Endothelial cell (in vitro differentiated cells): Measurements from ENCODE around the gene FHOD3. TPM values are rescaled to one million over a fixed set of nuclear protein-coding genes. Genes with fewer than 3 reads are reported as not detected.

ENCODE experiments used
- DNase-seq: peaks from one replicate; pipeline ENCODE4 v3.0.0; 2021; ENCODE audit warnings: low spot score
- H3K27ac Mint-ChIP-seq: one replicate; pipeline ENCODE4 v1.8.0; 2021; ENCODE audit warnings: mixed read lengths, inconsistent platforms; ENCODE audit not compliant: unreplicated experiment
- H3K27me3 Mint-ChIP-seq: one replicate; pipeline ENCODE4 v1.8.0; 2021; ENCODE audit warnings: mild to moderate bottlenecking, moderate library complexity, mixed read lengths, inconsistent platforms; ENCODE audit not compliant: unreplicated experiment
- H3K36me3 Mint-ChIP-seq: one replicate; pipeline ENCODE4 v1.8.0; 2021; ENCODE audit warnings: mild to moderate bottlenecking, low read depth, mixed read lengths, inconsistent platforms; ENCODE audit not compliant: unreplicated experiment
- H3K4me1 Mint-ChIP-seq: one replicate; pipeline ENCODE4 v1.8.0; 2021; ENCODE audit warnings: mild to moderate bottlenecking, mixed read lengths, inconsistent platforms; ENCODE audit not compliant: unreplicated experiment
- H3K4me3 Mint-ChIP-seq: one replicate; pipeline ENCODE4 v1.8.0; 2021; ENCODE audit warnings: mild to moderate bottlenecking, mixed read lengths, inconsistent platforms; ENCODE audit not compliant: unreplicated experiment
- H3K9me3 Mint-ChIP-seq: one replicate; pipeline ENCODE4 v1.8.0; 2021; ENCODE audit warnings: mixed read lengths, inconsistent platforms; ENCODE audit not compliant: unreplicated experiment
- total RNA-seq: library from RNA; stranded (reverse); fragmentation: NEBNext Ultra II Directional; extraction: Animal tissue kit (Norgen Biotek cat#: 25700); gene quantifications from one replicate; pipeline ENCODE4 v1.2.1, GENCODE V29; 2021; ENCODE audit not compliant: unreplicated experiment
- TF ChIP-seq, protein P1 (sequence below): fragments of 200-600 bp; sonication (generic); IDR thresholded peaks from one replicate; pipeline ENCODE4 v1.5.0; 2021; ENCODE audit warnings: antibody characterized with exemption; ENCODE audit not compliant: unreplicated experiment

Gene FHOD3
- total RNA-seq, 1 donor from 2014 or later, result 0.67 TPM

DNA sequence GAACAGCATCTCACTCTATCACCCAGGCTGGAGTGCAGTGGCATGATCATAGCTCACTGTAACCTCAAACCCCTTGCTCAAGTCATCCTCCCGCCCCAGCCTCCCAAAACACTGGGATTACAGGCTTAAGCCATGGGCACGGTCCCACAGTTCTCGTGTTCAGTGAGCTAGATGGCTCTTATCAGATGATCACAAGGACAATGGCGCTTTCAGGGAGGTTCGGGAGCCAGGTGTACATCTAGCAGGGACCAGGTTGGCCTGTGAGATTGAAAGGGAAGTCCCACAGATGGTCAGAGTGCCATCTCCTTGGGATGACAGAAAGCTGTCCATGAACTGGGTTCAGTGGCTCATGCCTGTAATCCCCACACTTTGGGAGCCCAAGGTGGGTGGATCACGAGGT lies 14.1 kb upstream of the FHOD3 start:
- H3K27me3 Mint-ChIP-seq, result no peaks in the 10 kb centered on the region
- DNase-seq, result no peak
- peaks cover 3% of the 10 kb centered on the region for H3K36me3 Mint-ChIP-seq
- no peaks in the 10 kb centered on the region for H3K4me1 Mint-ChIP-seq
- H3K4me3 Mint-ChIP-seq, result no peak overlapping the region
- TF ChIP-seq, protein P1, sequence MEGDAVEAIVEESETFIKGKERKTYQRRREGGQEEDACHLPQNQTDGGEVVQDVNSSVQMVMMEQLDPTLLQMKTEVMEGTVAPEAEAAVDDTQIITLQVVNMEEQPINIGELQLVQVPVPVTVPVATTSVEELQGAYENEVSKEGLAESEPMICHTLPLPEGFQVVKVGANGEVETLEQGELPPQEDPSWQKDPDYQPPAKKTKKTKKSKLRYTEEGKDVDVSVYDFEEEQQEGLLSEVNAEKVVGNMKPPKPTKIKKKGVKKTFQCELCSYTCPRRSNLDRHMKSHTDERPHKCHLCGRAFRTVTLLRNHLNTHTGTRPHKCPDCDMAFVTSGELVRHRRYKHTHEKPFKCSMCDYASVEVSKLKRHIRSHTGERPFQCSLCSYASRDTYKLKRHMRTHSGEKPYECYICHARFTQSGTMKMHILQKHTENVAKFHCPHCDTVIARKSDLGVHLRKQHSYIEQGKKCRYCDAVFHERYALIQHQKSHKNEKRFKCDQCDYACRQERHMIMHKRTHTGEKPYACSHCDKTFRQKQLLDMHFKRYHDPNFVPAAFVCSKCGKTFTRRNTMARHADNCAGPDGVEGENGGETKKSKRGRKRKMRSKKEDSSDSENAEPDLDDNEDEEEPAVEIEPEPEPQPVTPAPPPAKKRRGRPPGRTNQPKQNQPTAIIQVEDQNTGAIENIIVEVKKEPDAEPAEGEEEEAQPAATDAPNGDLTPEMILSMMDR, result no peak
- H3K9me3 Mint-ChIP-seq, result no peaks in the 10 kb centered on the region
- H3K27ac Mint-ChIP-seq, result no peak overlapping the region

DNA sequence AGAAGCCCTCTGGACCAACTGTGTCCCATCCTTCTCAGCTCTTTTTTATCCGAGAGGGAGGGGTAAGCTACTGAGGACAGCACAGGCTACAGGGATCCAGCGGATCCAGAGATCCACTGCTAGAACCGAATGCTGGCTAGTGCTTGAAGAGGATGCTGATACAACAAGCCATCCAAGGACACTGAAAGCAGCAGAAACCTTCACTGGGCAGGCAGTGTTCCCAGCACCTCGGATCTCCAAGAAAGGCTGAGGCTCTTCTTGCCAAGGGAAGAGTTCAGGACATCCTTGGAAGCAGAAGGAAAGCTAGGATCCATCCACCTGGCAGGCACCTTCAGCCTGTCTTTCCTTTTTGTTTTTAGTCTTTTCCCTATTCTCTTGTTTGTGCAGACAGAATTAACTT lies 13.2 kb upstream of the FHOD3 start:
- no peak for DNase-seq
- Mint-ChIP-seq H3K36me3 (peaks cover 6% of the 10 kb centered on the region), H3K4me1 (no peaks in the 10 kb centered on the region), H3K27ac (no peak overlapping the region), H3K9me3 (no peaks in the 10 kb centered on the region), H3K4me3 (no peak overlapping the region), H3K27me3 (no peaks in the 10 kb centered on the region)
- TF ChIP-seq, protein P1, result no peak

DNA sequence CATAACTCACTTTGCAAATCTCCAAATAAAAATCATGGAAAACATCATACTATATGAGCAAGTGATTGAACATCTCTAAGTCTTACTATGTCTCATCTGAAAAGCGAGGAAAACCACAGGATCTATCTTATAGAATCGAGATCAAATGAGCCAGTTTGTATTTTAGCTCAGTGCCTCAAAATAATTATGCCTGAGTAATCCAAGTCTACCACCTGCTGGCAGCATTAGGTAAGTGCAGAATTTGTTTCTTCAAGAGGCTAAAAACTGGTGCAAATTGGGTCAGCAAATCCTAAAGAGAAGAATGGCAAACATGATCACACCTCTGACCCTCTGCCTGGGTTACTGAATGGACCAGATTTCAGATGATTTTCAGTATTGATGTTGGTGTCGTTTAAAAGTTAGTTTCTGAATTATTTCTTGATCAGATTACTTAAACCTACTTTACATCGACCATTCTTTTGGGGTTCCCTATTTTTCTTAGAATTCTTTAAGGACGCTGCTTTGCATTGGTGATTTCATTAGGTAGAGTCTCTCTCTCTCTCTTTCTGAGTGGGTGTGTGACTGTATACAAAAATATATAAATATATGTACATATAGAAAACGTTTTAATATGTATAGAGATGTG lies 12.7 kb upstream of the FHOD3 start:
- H3K9me3 Mint-ChIP-seq, result no peaks in the 10 kb centered on the region
- no peak overlapping the region for H3K4me3 Mint-ChIP-seq
- DNase-seq, result peak; percentile 49
- H3K27ac Mint-ChIP-seq, result no peak overlapping the region
- no peaks in the 10 kb centered on the region for H3K4me1 Mint-ChIP-seq
- H3K27me3 Mint-ChIP-seq, result no peaks in the 10 kb centered on the region
- TF ChIP-seq, protein P1, result peak; percentile 97
- peaks cover 6% of the 10 kb centered on the region for H3K36me3 Mint-ChIP-seq

DNA sequence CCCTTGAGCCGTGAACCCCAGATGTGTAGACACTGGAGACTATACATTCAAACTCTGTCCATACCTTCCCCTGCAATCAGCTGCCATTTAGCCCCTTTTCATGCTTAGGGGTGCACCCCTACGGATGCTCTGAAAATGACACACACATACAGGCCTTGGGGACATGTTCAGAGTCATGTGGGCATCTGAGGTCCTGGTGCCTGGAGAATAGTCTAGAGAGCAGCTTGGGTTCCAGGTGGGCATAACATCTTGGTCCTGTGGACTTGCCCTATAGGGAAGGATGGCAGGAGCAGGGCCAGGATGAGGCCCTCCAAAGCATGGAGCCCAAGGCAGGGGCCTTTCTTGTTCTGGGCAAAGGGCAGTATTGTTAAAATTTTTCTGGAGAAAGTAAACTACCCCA lies 9.9 kb upstream of the FHOD3 start:
- H3K4me1 Mint-ChIP-seq, result no peaks in the 10 kb centered on the region
- no peak overlapping the region for H3K27ac Mint-ChIP-seq
- no peaks in the 10 kb centered on the region for H3K9me3 Mint-ChIP-seq
- peaks cover 6% of the 10 kb centered on the region for H3K36me3 Mint-ChIP-seq
- DNase-seq, result no peak
- TF ChIP-seq, protein P1, result no peak
- no peaks in the 10 kb centered on the region for H3K27me3 Mint-ChIP-seq
- H3K4me3 Mint-ChIP-seq, result no peak overlapping the region

DNA sequence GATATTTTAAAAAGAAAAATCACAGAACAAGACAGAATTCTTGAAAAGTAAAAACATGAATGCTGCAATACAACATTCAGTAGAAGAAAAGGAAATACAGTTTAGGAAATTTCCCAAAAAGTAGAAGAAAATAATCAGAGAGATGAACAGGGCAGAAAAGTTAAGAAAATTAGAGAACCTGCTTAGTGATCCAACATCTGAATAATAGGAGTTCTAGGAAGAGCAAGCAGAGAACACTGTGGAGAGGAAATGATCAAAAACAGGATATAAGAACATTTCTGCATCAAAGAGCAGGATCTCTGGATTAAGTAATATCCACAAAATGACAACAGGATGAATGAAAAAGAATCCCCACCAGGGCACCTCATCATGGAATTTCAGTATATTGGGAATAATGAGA lies 8.8 kb upstream of the FHOD3 start:
- DNase-seq, result no peak
- TF ChIP-seq, protein P1, result no peak
- Mint-ChIP-seq H3K36me3 (peaks cover 6% of the 10 kb centered on the region), H3K9me3 (no peaks in the 10 kb centered on the region), H3K4me1 (no peaks in the 10 kb centered on the region), H3K27ac (no peak overlapping the region), H3K27me3 (no peaks in the 10 kb centered on the region), H3K4me3 (no peak overlapping the region)
